Activated CD4-positive, alpha-beta T cell treated with anti-CD3 and anti-CD28 coated beads, Interleukin-2, amount 50 U/mL, for 24 hours (primary cell): Measurements from ENCODE around the gene FH.

Experiments used
- DNase-seq, 2 donors: peaks; one replicate each; pipeline ENCODE4 v3.0.0-alpha.2; 2020; ENCODE audit warnings: low read depth in 1 of 2, low spot score in 1 of 2

Gene FH

GRCh38 chr1:241525026-241525425 lies 5.5 kb upstream of the FH start:
- DNase-seq: no peak

GRCh38 chr1:241521718-241522117 lies 2.2 kb upstream of the FH start:
- no peak for DNase-seq

GRCh38 chr1:241520080-241520465 lies 518 bp upstream of the FH start:
- no peak for DNase-seq

- peak in 1 of 2 donors; percentile 4 for DNase-seq
Observed at GRCh38 chr1:241518476-241519307, 863 bp downstream of the FH start.

- DNase-seq: no peak
Observed at GRCh38 chr1:241513378-241513777, 6.2 kb downstream of the FH start.

- no peak for DNase-seq
Observed at GRCh38 chr1:241507189-241507863, 12.2 kb downstream of the FH start.

GRCh38 chr1:241503444-241503843 lies 16.1 kb downstream of the FH start:
- no peak for DNase-seq

- DNase-seq: no peak
Observed at GRCh38 chr1:241499910-241500309, 19.6 kb downstream of the FH start.

GRCh38 chr1:241495741-241496140 lies 23.8 kb downstream of the FH start:
- DNase-seq: no peak

GRCh38 chr1:241488739-241489138 lies 30.8 kb downstream of the FH start:
- no peak for DNase-seq

GRCh38 chr1:241485554-241485992 lies 34.0 kb downstream of the FH start:
- DNase-seq: no peak

- DNase-seq: no peak
Observed at GRCh38 chr1:241485145-241485544, 34.4 kb downstream of the FH start.

- no peak for DNase-seq
Observed at GRCh38 chr1:241482761-241483250, 36.7 kb downstream of the FH start.

- no peak for DNase-seq
Observed at GRCh38 chr1:241479294-241479693, 40.3 kb downstream of the FH start.

- DNase-seq: no peak
Observed at GRCh38 chr1:241475671-241476070, 43.9 kb downstream of the FH start.

- no peak for DNase-seq
Observed at GRCh38 chr1:241473026-241473425, 46.5 kb downstream of the FH start.

GRCh38 chr1:241470908-241471590 lies 48.5 kb downstream of the FH start:
- DNase-seq: no peak

GRCh38 chr1:241470361-241470760 lies 49.2 kb downstream of the FH start:
- no peak for DNase-seq

- no peak for DNase-seq
Observed at GRCh38 chr1:241465673-241466072, 53.9 kb downstream of the FH start.

GRCh38 chr1:241464985-241465384 lies 54.6 kb downstream of the FH start:
- DNase-seq: no peak

GRCh38 chr1:241462391-241462790 lies 57.2 kb downstream of the FH start:
- no peak for DNase-seq
